B cell (primary cell): ENCODE results near the gene KRT77. TPM values are rescaled to one million over a fixed set of nuclear protein-coding genes. Genes with fewer than 3 reads are reported as not detected.

Experiments
- ATAC-seq: fragments of 200-7000 bp; cut with Tn5 transposase; one replicate; pipeline ENCODE4 v1.10.0; 2021; ENCODE audit warnings: low read depth, mild to moderate bottlenecking, moderate number of reproducible peaks, moderate library complexity
- CTCF ChIA-PET: fragments of 350-600 bp; sonication (Branson Sonifier 250); formaldehyde crosslinking; loops from one replicate; lab custom pipeline; 2021; ENCODE audit warnings: antibody characterized with exemption, inconsistent platforms; lab: Charles Lee
- POLR2A ChIA-PET: fragments of 350-600 bp; sonication (Branson Sonifier 250); formaldehyde crosslinking; loops from one replicate; lab custom pipeline; 2021; ENCODE audit warnings: antibody characterized with exemption; lab: Charles Lee
- DNase-seq: peaks from one replicate; pipeline ENCODE4 v3.0.0; 2013
- H2AFZ ChIP-seq: 2 replicates; pipeline ENCODE4 v1.6.1; 2012; ENCODE audit warnings: mild to moderate bottlenecking, low read depth, low read length; ENCODE audit not compliant: insufficient read depth, poor library complexity, severe bottlenecking
- H3K27ac ChIP-seq, 2 donors: 1 replicate in 1 of 2; 2 replicates in 1 of 2; pipeline ENCODE4 v1.5.1; 2012 to 2013; ENCODE audit warnings: low read length in 2 of 2, mild to moderate bottlenecking in 2 of 2, moderate library complexity in 1 of 2
- H3K27me3 ChIP-seq, 4 experiments: fragments of 200-600 bp in 1 of 4; sonication (generic) in 1 of 4; replicated peaks in 1 of 4; 1 replicate in 2 of 4; 2 replicates in 2 of 4; pipeline versions ENCODE4 v1.6.1 to v1.7.0; 2013 to 2016; ENCODE audit warnings: low read length in 3 of 4, mild to moderate bottlenecking in 2 of 4, mixed read lengths in 1 of 4, moderate library complexity in 1 of 4; ENCODE audit not compliant: insufficient read depth in 4 of 4, control insufficient read depth in 3 of 4; ENCODE audit errors: control extremely low read depth in 1 of 4
- H3K36me3 ChIP-seq, 2 experiments: replicated peaks in 1 of 2; 1 replicate in 1 of 2; 2 replicates in 1 of 2; pipeline versions ENCODE4 v1.6.1 to v1.7.1; 2013; ENCODE audit warnings: low read length in 1 of 2; ENCODE audit not compliant: insufficient read depth in 2 of 2, control insufficient read depth in 1 of 2; ENCODE audit errors: control extremely low read depth in 1 of 2, extremely low read depth in 1 of 2
- H3K4me1 ChIP-seq, 2 donors: fragments of 200-600 bp in 1 of 2; sonication (generic) in 1 of 2; 1 replicate in 1 of 2; 2 replicates in 1 of 2; pipeline versions ENCODE4 v1.5.1 to v1.6.1; 2013 to 2017; ENCODE audit warnings: low read length in 2 of 2; ENCODE audit not compliant: control insufficient read depth in 2 of 2, insufficient read depth in 2 of 2
- H3K4me2 ChIP-seq: replicated peaks from 2 replicates; pipeline ENCODE3; 2012; ENCODE audit warnings: mild to moderate bottlenecking, low read depth, low read length; ENCODE audit not compliant: poor library complexity, severe bottlenecking
- H3K4me3 ChIP-seq, 5 experiments: fragments of 200-600 bp in 1 of 5; sonication (generic) in 1 of 5; 1 replicate in 3 of 5; 2 replicates in 2 of 5; pipeline versions ENCODE4 v1.5.1 to v1.7.0; 2011 to 2016; ENCODE audit warnings: low read length in 4 of 5, mild to moderate bottlenecking in 4 of 5, low read depth in 2 of 5, control low read depth in 1 of 5, moderate library complexity in 1 of 5; ENCODE audit not compliant: insufficient read depth in 1 of 5; ENCODE audit errors: control extremely low read depth in 1 of 5, extremely low read depth in 1 of 5
- H3K79me2 ChIP-seq: fragments of 200-600 bp; sonication (generic); one replicate; pipeline ENCODE4 v1.6.0; 2016; ENCODE audit warnings: low read length; ENCODE audit not compliant: control insufficient read depth, insufficient read depth
- H3K9ac ChIP-seq: fragments of 200-600 bp; sonication (generic); 2 replicates; pipeline ENCODE4 v1.6.1; 2017; ENCODE audit warnings: mild to moderate bottlenecking, low read length, moderate library complexity
- H3K9me3 ChIP-seq, 3 donors: one replicate each; pipeline versions ENCODE4 v1.6.1 to v1.7.1; 2013; ENCODE audit warnings: low read length in 2 of 3; ENCODE audit not compliant: control insufficient read depth in 2 of 3, insufficient read depth in 1 of 3; ENCODE audit errors: control extremely low read depth in 1 of 3
- H4K20me1 ChIP-seq: 2 replicates; pipeline ENCODE4 v1.6.0; 2012; ENCODE audit warnings: mild to moderate bottlenecking, low read length; ENCODE audit not compliant: insufficient read depth, control insufficient read depth, poor library complexity, severe bottlenecking
- H3K27ac Mint-ChIP-seq: one replicate; pipeline ENCODE4 v1.8.0; 2021; ENCODE audit warnings: mixed read lengths
- H3K27me3 Mint-ChIP-seq: one replicate; pipeline ENCODE4 v1.8.0; 2021; ENCODE audit warnings: mixed read lengths
- H3K4me1 Mint-ChIP-seq: one replicate; pipeline ENCODE4 v1.8.0; 2021; ENCODE audit warnings: mixed read lengths
- H3K4me3 Mint-ChIP-seq: one replicate; pipeline ENCODE4 v1.8.0; 2021; ENCODE audit warnings: mixed read lengths
- H3K9me3 Mint-ChIP-seq: one replicate; pipeline ENCODE4 v1.8.0; 2022; ENCODE audit warnings: mixed read lengths; ENCODE audit not compliant: insufficient read depth
- EZH2 ChIP-seq: IDR thresholded peaks from 2 replicates; pipeline ENCODE4 v1.6.1; 2012; ENCODE audit warnings: borderline replicate concordance, low read depth, mild to moderate bottlenecking, moderate library complexity, low read length; ENCODE audit not compliant: insufficient read depth, poor library complexity, severe bottlenecking
- WGBS: methylation state at CpG from one replicate; pipeline ENCODE4 v1.1.5; 2013; ENCODE audit warnings: missing lambda C conversion rate; ENCODE audit not compliant: insufficient coverage; 5-methylcytosine and 5-hydroxymethylcytosine counted together
- intact Hi-C: fragments of 100-400 bp; cut with micrococcal nuclease; formaldehyde crosslinking; loops from one replicate; pipeline ENCODE4 v1.10.0; 2022
- polyA plus RNA-seq: library from polyadenylated mRNA; depleted of rRNA; stranded (reverse); fragments of >200 nt; gene quantifications from 2 replicates; pipeline ENCODE4 v1.2.3, GENCODE V29; 2012
- total RNA-seq, 2 donors: library from RNA; stranded (reverse); fragments of 120-200 nt in 1 of 2; gene quantifications; 1 replicate in 1 of 2; 2 replicates in 1 of 2; pipeline versions ENCODE4 v1.2.3 to v1.2.4, GENCODE V29; 2013 to 2022
- TF ChIP-seq, protein P1 (sequence below): fragments of 200-600 bp; IDR thresholded peaks from one replicate; pipeline ENCODE4 v1.8.0; 2022; ENCODE audit warnings: antibody characterized with exemption, mild to moderate bottlenecking

Gene KRT77
- total and polyA plus RNA-seq, 2 donors (not counting 1 experiment from before 2014, with no cell fraction given), result not detected

DNA sequence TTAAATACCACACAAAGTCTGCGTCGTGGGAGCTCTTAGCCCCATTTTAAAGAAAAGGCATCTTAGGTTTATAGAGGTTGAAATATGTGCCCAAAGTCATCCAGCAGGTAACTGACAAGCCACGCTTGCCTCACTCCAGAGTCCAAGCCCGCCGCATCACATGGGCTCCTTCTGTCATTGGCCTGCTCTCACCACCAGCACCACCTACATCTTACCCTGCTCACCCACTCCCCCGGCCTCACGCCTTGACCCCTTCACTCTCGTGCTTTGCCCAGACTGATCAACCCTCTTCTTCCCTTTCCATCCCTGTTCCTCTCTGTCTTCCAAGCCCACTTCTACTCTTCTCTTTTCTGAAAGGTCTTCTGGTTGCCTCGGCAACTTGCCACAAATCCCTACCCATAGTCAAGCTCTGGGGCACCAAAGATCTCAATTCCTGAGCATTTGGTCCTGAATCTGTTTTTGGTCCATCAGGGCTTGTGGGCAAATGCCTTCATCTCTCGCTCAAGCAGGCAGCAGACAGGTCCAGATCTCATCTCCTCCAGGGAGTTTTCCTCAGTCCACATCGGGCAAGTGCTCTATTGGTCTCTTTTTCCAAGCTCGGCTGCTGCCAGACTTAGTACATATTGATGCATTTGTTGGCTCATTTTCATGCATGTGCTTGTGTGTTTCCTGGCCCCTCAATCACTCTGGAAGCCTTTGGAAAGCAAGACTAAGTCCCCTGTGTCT lies 19.6 kb downstream of the KRT77 start:
- H3K4me1 ChIP-seq, result no peaks in the 10 kb centered on the region
- ATAC-seq (no peak), DNase-seq (no peak)
- H3K36me3 ChIP-seq, result no peaks in the 10 kb centered on the region
- H3K9ac ChIP-seq, result no peak overlapping the region
- H3K4me3 Mint-ChIP-seq, result no peak overlapping the region
- ChIA-PET CTCF (no interaction called here), POLR2A (no interaction called here)
- no peak overlapping the region for H3K27ac Mint-ChIP-seq
- no peak overlapping the region for H3K4me3 ChIP-seq
- peaks cover 0 to 8% (median 0%) of the 10 kb centered on the region in 4 experiments for H3K27me3 ChIP-seq
- WGBS, result 89% methylated on average over 9 of the region's 12 CpGs
- H4K20me1 ChIP-seq, result no peaks in the 10 kb centered on the region
- TF ChIP-seq, protein P1, sequence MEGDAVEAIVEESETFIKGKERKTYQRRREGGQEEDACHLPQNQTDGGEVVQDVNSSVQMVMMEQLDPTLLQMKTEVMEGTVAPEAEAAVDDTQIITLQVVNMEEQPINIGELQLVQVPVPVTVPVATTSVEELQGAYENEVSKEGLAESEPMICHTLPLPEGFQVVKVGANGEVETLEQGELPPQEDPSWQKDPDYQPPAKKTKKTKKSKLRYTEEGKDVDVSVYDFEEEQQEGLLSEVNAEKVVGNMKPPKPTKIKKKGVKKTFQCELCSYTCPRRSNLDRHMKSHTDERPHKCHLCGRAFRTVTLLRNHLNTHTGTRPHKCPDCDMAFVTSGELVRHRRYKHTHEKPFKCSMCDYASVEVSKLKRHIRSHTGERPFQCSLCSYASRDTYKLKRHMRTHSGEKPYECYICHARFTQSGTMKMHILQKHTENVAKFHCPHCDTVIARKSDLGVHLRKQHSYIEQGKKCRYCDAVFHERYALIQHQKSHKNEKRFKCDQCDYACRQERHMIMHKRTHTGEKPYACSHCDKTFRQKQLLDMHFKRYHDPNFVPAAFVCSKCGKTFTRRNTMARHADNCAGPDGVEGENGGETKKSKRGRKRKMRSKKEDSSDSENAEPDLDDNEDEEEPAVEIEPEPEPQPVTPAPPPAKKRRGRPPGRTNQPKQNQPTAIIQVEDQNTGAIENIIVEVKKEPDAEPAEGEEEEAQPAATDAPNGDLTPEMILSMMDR, result no peak
- TF ChIP-seq EZH2, result no peak
- no peaks in the 10 kb centered on the region for H3K4me1 Mint-ChIP-seq
- no peak overlapping the region for H3K4me2 ChIP-seq
- no peaks in the 10 kb centered on the region for H3K79me2 ChIP-seq
- H3K9me3 Mint-ChIP-seq, result no peaks in the 10 kb centered on the region
- intact Hi-C loops, result loop anchor here (1.0 kb wide), 1 partner anchor 25 kb away; no protein-coding TSS in a partner anchor
- no peak overlapping the region for H2AFZ ChIP-seq
- H3K27ac ChIP-seq, result no peak overlapping the region
- H3K27me3 Mint-ChIP-seq, result peaks cover 51% of the 10 kb centered on the region
- H3K9me3 ChIP-seq, result no peaks in the 10 kb centered on the region

DNA sequence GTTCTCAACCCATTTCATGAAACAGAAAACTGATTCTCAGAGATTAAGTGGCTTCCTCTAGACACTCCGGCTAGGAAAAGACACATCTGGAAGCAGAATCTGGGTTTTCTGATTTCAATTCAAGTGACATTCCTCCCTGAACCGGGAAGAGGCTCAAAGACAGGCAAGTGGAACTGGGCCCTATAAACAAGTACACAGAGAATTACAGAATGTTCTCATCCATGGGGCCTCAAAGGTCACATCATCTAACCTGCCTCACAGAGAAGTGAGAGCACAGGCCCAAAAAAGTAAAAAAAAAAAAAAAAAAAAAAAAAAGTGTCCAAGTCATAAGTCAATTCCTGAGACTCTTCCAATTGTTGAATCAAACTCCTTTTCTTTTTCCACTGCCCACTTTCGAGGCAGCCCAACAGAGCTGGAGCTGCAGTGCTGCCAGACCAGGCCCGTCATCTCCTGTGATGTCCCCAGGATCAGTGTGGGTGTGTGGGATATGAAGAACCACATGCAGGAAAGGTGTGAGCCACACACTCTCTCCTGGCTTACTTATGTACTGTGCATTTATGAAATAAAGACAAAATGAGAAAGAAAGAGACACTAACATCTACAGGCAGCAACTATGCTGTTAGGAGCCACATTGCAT lies 20.3 kb downstream of the KRT77 start:
- no peak for TF ChIP-seq EZH2
- TF ChIP-seq, protein P1, result no peak
- POLR2A ChIA-PET, result no interaction called here
- 62% methylated on average over 2 of the region's 4 CpGs for WGBS

More for the DNA sequence above, 20.3 kb downstream of the KRT77 start:
- H3K27me3 Mint-ChIP-seq, result peaks cover 47% of the 10 kb centered on the region
- Histone ChIP-seq H3K4me3 (no peak overlapping the region), H3K27ac (no peak overlapping the region), H3K36me3 (no peaks in the 10 kb centered on the region), H3K4me1 (no peaks in the 10 kb centered on the region), H3K9ac (no peak overlapping the region), H4K20me1 (no peaks in the 10 kb centered on the region), H3K27me3 (peaks cover 0 to 7% (median 0%) of the 10 kb centered on the region in 4 experiments), H2AFZ (no peak overlapping the region), H3K79me2 (no peaks in the 10 kb centered on the region), H3K4me2 (no peak overlapping the region), H3K9me3 (no peaks in the 10 kb centered on the region)
- CTCF ChIA-PET, result no interaction called here
- H3K9me3 Mint-ChIP-seq, result no peaks in the 10 kb centered on the region
- no peak overlapping the region for H3K4me3 Mint-ChIP-seq
- no peaks in the 10 kb centered on the region for H3K4me1 Mint-ChIP-seq
- no peak for DNase-seq
- no peak for ATAC-seq
- no peak overlapping the region for H3K27ac Mint-ChIP-seq
- intact Hi-C loops, result loop anchor here (1.0 kb wide), 1 partner anchor 25 kb away; no protein-coding TSS in a partner anchor
